Fibroblast of the aortic adventitia (primary cell): ENCODE measurements around the gene MALT1. TPM values are rescaled to one million over a fixed set of nuclear protein-coding genes. Genes with fewer than 3 reads are reported as not detected.
A peak's percentile ranks its signal among the peaks of the same experiment; 100 is the strongest.

Experiments used
- DNase-seq: peaks from one replicate; pipeline ENCODE4 v3.0.0-alpha.2; 2010; ENCODE audit warnings: low read depth
- H3K4me3 ChIP-seq: 2 replicates; pipeline ENCODE4 v1.5.1; 2011; ENCODE audit warnings: low read depth, mild to moderate bottlenecking, control low read depth, low read length, moderate library complexity
- total RNA-seq: library from RNA; depleted of rRNA; stranded (reverse); fragments of >200 nt; gene quantifications from 2 replicates; pipeline ENCODE4 v1.2.3, GENCODE V29; 2012; ENCODE audit warnings: low replicate concordance
- TF ChIP-seq, protein P1 (sequence below): IDR thresholded peaks from 2 replicates; pipeline ENCODE4 v1.5.1; 2011; ENCODE audit warnings: mild to moderate bottlenecking, low read length, control low read depth, inconsistent platforms; ENCODE audit not compliant: insufficient read depth

Gene MALT1
- total RNA-seq, 1 donor = 18.3 TPM

DNA sequence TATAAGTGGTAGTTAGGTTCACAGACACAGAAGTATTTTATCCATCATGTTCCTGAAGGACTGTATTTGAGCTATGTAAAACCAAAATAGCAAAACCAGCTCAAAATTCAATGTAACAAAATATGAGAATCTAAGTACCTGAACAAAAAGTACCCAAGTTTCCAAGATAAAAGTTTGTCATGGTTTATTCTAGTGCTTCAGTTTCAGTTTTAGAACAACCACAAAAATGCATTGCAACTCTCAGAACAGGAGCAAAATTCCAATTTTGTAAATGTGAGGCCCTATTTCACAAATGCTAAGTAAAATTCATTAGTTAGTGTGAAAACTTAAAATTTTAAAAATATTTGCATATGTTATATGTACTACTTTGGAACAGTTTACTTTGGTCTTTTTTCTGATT lies 37.4 kb upstream of the MALT1 start:
- no peak overlapping the region for H3K4me3 ChIP-seq
- no peak for DNase-seq
- TF ChIP-seq, protein P1, sequence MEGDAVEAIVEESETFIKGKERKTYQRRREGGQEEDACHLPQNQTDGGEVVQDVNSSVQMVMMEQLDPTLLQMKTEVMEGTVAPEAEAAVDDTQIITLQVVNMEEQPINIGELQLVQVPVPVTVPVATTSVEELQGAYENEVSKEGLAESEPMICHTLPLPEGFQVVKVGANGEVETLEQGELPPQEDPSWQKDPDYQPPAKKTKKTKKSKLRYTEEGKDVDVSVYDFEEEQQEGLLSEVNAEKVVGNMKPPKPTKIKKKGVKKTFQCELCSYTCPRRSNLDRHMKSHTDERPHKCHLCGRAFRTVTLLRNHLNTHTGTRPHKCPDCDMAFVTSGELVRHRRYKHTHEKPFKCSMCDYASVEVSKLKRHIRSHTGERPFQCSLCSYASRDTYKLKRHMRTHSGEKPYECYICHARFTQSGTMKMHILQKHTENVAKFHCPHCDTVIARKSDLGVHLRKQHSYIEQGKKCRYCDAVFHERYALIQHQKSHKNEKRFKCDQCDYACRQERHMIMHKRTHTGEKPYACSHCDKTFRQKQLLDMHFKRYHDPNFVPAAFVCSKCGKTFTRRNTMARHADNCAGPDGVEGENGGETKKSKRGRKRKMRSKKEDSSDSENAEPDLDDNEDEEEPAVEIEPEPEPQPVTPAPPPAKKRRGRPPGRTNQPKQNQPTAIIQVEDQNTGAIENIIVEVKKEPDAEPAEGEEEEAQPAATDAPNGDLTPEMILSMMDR = no peak

DNA sequence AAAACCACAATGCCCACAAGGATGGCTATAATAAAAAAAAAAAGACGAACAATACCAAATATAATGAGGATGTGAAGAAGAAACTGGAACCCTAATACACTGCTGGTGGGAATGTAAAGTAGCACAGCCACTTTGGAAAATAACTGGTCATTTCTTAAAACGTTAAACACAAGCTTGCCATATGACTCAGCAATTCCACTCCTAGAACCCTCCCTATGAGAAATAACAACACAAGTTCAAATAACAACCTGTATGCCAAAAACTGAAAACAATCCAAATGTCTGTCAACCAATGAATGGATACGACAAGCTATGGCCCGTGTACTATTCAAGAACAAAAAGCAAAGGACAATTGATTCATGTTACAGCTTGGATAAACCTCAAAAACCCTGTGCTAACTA lies 35.4 kb upstream of the MALT1 start:
- H3K4me3 ChIP-seq = no peak overlapping the region
- TF ChIP-seq, protein P1 = peak; percentile 12
- peak; percentile 85 for DNase-seq

DNA sequence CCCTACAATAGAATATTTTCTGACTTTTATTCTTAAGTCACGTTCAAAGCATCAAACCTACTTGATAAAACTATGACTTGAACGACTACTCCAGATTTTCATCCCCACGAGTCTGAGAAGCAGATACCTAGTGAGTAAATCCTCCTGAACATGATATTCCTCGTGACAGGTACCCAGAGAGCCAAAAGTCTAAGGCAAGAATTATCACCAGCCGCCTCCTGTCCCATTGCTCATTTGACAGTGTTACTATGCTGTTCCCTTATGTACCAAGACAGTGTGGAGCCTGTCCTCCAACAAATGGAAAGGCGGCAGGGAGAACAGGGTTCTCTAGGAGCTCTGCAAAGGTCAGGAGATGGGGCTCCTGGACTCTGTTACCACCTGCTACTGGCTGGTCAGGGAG lies 34.1 kb upstream of the MALT1 start:
- DNase-seq = no peak
- H3K4me3 ChIP-seq = no peak overlapping the region
- TF ChIP-seq, protein P1 = no peak

DNA sequence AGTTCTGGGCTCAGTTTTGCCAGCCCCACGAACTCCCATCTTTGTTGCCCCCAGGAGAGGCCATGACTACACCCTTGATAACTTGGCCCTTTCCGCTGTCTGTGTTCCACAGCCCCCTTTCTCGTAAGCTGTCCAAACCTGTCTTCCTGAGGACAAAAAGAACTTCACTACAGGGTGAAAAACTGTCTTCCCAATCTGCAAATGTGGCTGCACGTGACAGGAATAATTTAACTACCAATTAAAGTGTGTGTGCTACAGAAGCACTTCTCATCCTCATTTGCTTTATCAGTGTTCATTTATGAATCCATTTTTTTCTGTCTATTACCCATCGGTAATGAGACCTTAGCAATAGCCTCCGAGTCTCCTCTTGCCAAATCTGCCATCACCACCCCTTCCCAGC lies 33.3 kb upstream of the MALT1 start:
- TF ChIP-seq, protein P1 = no peak
- no peak overlapping the region for H3K4me3 ChIP-seq
- no peak for DNase-seq

DNA sequence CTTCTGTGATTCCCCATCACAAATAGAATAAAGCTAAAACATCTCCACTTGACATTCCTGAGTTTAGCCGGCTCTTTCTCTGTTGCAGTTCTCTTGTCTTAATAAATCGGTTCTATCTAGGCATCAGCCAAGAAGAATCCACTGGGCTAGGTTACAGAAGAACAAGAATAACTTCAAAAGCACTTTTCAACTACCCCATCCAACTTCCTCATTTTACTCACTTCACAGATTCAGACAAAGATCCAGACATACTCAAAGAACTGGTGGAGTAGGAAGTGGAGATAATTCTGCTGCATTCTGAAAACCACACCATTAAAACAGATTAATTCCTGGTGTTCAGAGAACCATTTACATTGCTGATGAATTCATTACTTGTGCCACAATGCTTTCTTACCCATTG lies 32.8 kb upstream of the MALT1 start:
- no peak for DNase-seq
- H3K4me3 ChIP-seq = no peak overlapping the region
- TF ChIP-seq, protein P1 = no peak

DNA sequence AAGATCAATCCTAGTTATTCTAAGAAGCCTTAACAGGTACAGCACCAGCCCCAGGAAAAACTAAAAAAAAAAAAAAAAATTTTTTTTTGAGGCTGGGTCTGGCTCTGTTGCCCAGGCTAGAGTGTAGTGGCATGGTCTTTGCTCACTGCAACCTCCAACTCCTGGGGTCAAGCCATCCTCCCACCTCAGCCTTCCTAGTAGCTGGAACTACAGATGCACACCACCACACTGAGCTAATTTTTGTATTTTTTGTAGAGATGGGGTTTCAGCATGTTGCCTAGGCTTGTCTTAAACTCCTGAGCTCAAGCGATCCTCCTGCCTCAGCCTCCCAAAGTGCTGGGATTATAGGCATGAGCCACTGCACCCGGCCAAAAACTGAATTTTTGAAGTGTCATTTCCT lies 32.0 kb upstream of the MALT1 start:
- DNase-seq = no peak
- H3K4me3 ChIP-seq = no peak overlapping the region
- TF ChIP-seq, protein P1 = no peak

DNA sequence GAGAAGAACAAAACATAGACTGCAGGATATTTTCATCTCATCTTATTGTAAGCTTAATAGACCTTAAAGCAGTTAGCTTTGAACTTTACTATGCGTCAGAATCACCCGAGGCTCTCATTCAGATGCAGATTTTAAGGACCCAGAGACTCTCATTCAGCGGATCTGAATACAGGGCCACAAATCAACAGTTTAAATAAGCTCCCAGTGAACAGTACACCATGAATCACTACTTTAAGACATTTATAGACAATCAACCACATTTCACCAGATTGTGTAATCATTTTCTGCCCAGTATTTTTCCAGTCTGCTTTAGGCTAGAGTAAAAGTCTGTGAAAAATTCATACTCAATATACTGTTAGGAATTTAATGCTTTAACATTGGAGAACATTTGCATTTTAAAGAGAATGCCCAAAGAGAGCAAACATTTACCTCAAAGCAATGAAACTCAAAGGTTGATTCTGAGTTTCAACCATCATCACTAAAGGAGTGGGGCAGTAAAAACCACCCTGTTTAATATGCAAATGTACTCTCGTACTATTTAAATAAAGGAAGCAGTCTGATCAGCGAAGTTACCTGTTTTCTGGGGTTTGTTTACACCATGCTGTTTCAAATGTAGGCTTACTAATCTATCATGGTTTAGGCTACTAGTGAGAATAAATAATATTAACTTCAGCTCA lies 31.4 kb upstream of the MALT1 start:
- H3K4me3 ChIP-seq = no peak overlapping the region
- TF ChIP-seq, protein P1 = no peak
- peak; percentile 62 for DNase-seq
